CD8-positive, alpha-beta memory T cell (primary cell): ENCODE data around the gene DENND1A. TPM values are rescaled to one million over a fixed set of nuclear protein-coding genes. Genes with fewer than 3 reads are reported as not detected.
"Not testable (repeated sequence)": the region's sequence is repeated elsewhere in the genome, so short reads cannot be mapped to it uniquely, and the experiment has no call there.

Experiments
- CTCF ChIA-PET: fragments of 350-600 bp; sonication (Branson Sonifier 250); formaldehyde crosslinking; loops from one replicate; lab custom pipeline; 2021; ENCODE audit warnings: antibody characterized with exemption; lab: Charles Lee
- POLR2A ChIA-PET: fragments of 350-600 bp; sonication (Branson Sonifier 250); formaldehyde crosslinking; loops from one replicate; lab custom pipeline; 2021; ENCODE audit warnings: antibody characterized with exemption; lab: Charles Lee
- DNase-seq, 5 donors: peaks; one replicate each; pipeline versions ENCODE4 v3.0.0 to v3.0.0-alpha.2; 2020 to 2022; ENCODE audit warnings: mixed read lengths in 1 of 5
- H3K27ac ChIP-seq: one replicate; pipeline ENCODE4 v1.7.0; 2013; ENCODE audit warnings: low read depth, mild to moderate bottlenecking, low read length, moderate library complexity
- H3K27me3 ChIP-seq: 2 replicates; pipeline ENCODE4 v1.7.0; 2013; ENCODE audit warnings: low read length, mild to moderate bottlenecking; ENCODE audit not compliant: insufficient read depth, poor library complexity, severe bottlenecking
- H3K36me3 ChIP-seq: 2 replicates; pipeline ENCODE4 v1.7.0; 2013; ENCODE audit warnings: mild to moderate bottlenecking, low read length, moderate library complexity; ENCODE audit not compliant: insufficient read depth
- H3K4me1 ChIP-seq: 2 replicates; pipeline ENCODE4 v1.7.0; 2013; ENCODE audit warnings: mild to moderate bottlenecking, low read length, moderate library complexity; ENCODE audit not compliant: insufficient read depth
- H3K4me3 ChIP-seq: 2 replicates; pipeline ENCODE4 v1.7.0; 2013; ENCODE audit warnings: mild to moderate bottlenecking, low read length
- H3K9me3 ChIP-seq: 2 replicates; pipeline ENCODE4 v1.7.0; 2013; ENCODE audit warnings: mild to moderate bottlenecking, low read length
- H3K27ac Mint-ChIP-seq, 8 donors: one replicate each; pipeline ENCODE4 v1.8.0; 2020 to 2021; ENCODE audit warnings: mixed read lengths in 8 of 8, mild to moderate bottlenecking in 6 of 8, inconsistent platforms in 3 of 8, moderate library complexity in 3 of 8
- H3K27me3 Mint-ChIP-seq, 2 donors: one replicate each; pipeline ENCODE4 v1.8.0; 2020 to 2021; ENCODE audit warnings: mixed read lengths in 2 of 2, mild to moderate bottlenecking in 1 of 2, moderate library complexity in 1 of 2
- H3K36me3 Mint-ChIP-seq, 3 donors: one replicate each; pipeline ENCODE4 v1.8.0; 2020 to 2021; ENCODE audit warnings: mixed read lengths in 3 of 3, inconsistent platforms in 1 of 3, mild to moderate bottlenecking in 1 of 3
- H3K4me1 Mint-ChIP-seq, 3 donors: one replicate each; pipeline ENCODE4 v1.8.0; 2020 to 2021; ENCODE audit warnings: mixed read lengths in 3 of 3, inconsistent platforms in 1 of 3, mild to moderate bottlenecking in 1 of 3
- H3K4me3 Mint-ChIP-seq, 7 donors: one replicate each; pipeline ENCODE4 v1.8.0; 2020 to 2021; ENCODE audit warnings: mixed read lengths in 7 of 7, mild to moderate bottlenecking in 6 of 7, moderate library complexity in 4 of 7, inconsistent platforms in 2 of 7
- H3K9me3 Mint-ChIP-seq, 5 donors: one replicate each; pipeline ENCODE4 v1.8.0; 2020 to 2022; ENCODE audit warnings: mixed read lengths in 5 of 5, mild to moderate bottlenecking in 3 of 5, moderate library complexity in 2 of 5, inconsistent platforms in 1 of 5
- polyA plus RNA-seq: library from polyadenylated mRNA; unstranded; fragments of 300-500 nt; fragmentation: Illumina TruSeq; gene quantifications from one replicate; pipeline ENCODE4 v1.2.3, GENCODE V29; 2021
- total RNA-seq, 2 experiments: library from RNA; stranded (reverse); gene quantifications; one replicate each; pipeline ENCODE4 v1.2.3, GENCODE V29; 2021

The DENND1A gene
- total and polyA plus RNA-seq, 3 experiments from 2014 or later: 7.2 to 15.1 (median 15.0) TPM

- Mint-ChIP-seq H3K27ac (no peak overlapping the region), H3K36me3 (peaks cover 2 to 9% (median 3%) of the 10 kb centered on the region in 3 donors), H3K27me3 (no peaks in the 10 kb centered on the region), H3K4me1 (no peaks in the 10 kb centered on the region), H3K4me3 (no peak overlapping the region), H3K9me3 (peaks cover 0 to under 1% (median 0%) of the 10 kb centered on the region in 5 donors)
- no peak for DNase-seq
- Histone ChIP-seq H3K36me3 (no peaks in the 10 kb centered on the region), H3K27ac (no peak overlapping the region), H3K9me3 (no peaks in the 10 kb centered on the region), H3K4me3 (no peak overlapping the region), H3K4me1 (no peaks in the 10 kb centered on the region), H3K27me3 (no peaks in the 10 kb centered on the region)
- POLR2A ChIA-PET: no interaction called here
- CTCF ChIA-PET: no interaction called here
These were observed 194.6 kb downstream of the DENND1A start for GRCh38 chr9:123735376-123735775.

DNA sequence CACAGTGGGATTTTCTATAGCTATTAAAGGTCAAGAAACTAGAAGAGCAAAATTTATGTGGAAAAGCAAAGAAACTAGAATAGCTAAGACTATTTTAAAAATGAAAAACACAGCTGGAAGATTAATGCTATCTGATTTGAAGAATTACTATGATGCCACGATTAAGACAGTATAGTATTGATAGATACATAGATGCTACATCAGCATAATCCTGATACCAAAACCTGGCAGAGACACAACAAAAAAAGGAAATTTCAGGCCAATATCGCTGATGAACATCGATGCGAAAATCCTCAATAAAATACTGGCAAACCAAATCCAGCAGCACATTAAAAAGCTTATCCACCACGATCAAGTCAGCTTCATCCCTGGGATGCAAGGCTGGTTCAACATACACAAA is 201.4 kb downstream of the DENND1A start:
- peaks cover 0 to 40% (median 5%) of the 10 kb centered on the region in 3 donors for H3K36me3 Mint-ChIP-seq
- H3K36me3 ChIP-seq, H3K27ac Mint-ChIP-seq, H3K4me3 Mint-ChIP-seq, H3K9me3 ChIP-seq, H3K27ac ChIP-seq, H3K27me3 Mint-ChIP-seq, DNase-seq, POLR2A ChIA-PET, H3K4me1 ChIP-seq, H3K9me3 Mint-ChIP-seq, CTCF ChIA-PET, H3K4me1 Mint-ChIP-seq, H3K27me3 ChIP-seq, H3K4me3 ChIP-seq: not testable (repeated sequence)

GRCh38 chr9:123727332-123727731 is 202.6 kb downstream of the DENND1A start:
- Histone ChIP-seq H3K4me3 (no peak overlapping the region), H3K27ac (no peak overlapping the region), H3K4me1 (no peaks in the 10 kb centered on the region), H3K27me3 (no peaks in the 10 kb centered on the region), H3K36me3 (no peaks in the 10 kb centered on the region), H3K9me3 (no peaks in the 10 kb centered on the region)
- Mint-ChIP-seq H3K27ac (no peak overlapping the region), H3K9me3 (peaks cover under 1 to 16% (median 14%) of the 10 kb centered on the region in 5 donors), H3K4me1 (peaks cover 0 to 3% (median 3%) of the 10 kb centered on the region in 3 donors), H3K27me3 (no peaks in the 10 kb centered on the region), H3K36me3 (peaks cover 4 to 52% (median 6%) of the 10 kb centered on the region in 3 donors), H3K4me3 (no peak overlapping the region)
- DNase-seq: no peak
- ChIA-PET POLR2A (no interaction called here), CTCF (no interaction called here)

DNA sequence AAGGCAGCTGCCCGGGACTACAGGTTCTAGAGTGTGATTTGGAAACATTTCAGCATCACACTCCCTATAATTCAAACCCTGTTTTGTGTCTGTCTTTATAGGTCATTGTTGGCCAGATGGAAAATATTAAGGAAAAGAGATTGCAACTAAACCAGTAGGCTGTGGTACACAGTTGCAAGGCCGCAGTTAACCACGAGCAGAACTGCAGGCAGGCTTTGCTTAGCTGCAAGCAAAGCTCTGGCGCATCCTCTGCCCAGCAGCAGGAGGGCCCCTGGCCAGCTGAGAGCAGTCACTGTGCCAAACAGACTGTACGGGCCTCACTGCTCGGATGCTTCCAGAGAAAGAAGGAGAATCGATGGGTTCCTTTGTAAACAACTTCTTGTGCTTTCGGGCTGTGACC is 204.5 kb downstream of the DENND1A start:
- Histone ChIP-seq H3K36me3 (no peaks in the 10 kb centered on the region), H3K4me3 (no peak overlapping the region), H3K9me3 (no peaks in the 10 kb centered on the region), H3K27me3 (no peaks in the 10 kb centered on the region), H3K27ac (no peak overlapping the region), H3K4me1 (no peaks in the 10 kb centered on the region)
- H3K27me3 Mint-ChIP-seq: peaks cover 0 to 1% of the 10 kb centered on the region in 2 donors
- H3K36me3 Mint-ChIP-seq: peaks cover 10 to 66% (median 17%) of the 10 kb centered on the region in 3 donors
- DNase-seq: no peak
- peaks cover 6 to 25% (median 19%) of the 10 kb centered on the region in 5 donors for H3K9me3 Mint-ChIP-seq
- H3K27ac Mint-ChIP-seq: no peak overlapping the region
- H3K4me3 Mint-ChIP-seq: no peak overlapping the region
- ChIA-PET CTCF (no interaction called here), POLR2A (no interaction called here)
- H3K4me1 Mint-ChIP-seq: peaks cover 0 to 3% (median 3%) of the 10 kb centered on the region in 3 donors

- H3K4me3 Mint-ChIP-seq: no peak overlapping the region
- no peaks in the 10 kb centered on the region for H3K4me1 ChIP-seq
- POLR2A ChIA-PET: no interaction called here
- peaks cover 0 to 1% of the 10 kb centered on the region in 2 donors for H3K27me3 Mint-ChIP-seq
- CTCF ChIA-PET: no interaction called here
- H3K9me3 ChIP-seq: no peaks in the 10 kb centered on the region
- H3K27me3 ChIP-seq: no peaks in the 10 kb centered on the region
- H3K27ac Mint-ChIP-seq: peak overlapping the region in 1 of 8 donors; percentile 46
- peaks cover 14 to 66% (median 19%) of the 10 kb centered on the region in 3 donors for H3K36me3 Mint-ChIP-seq
- H3K4me1 Mint-ChIP-seq: peaks cover 0 to 3% (median 3%) of the 10 kb centered on the region in 3 donors
- H3K9me3 Mint-ChIP-seq: peaks cover 6 to 24% (median 17%) of the 10 kb centered on the region in 5 donors
- no peak overlapping the region for H3K4me3 ChIP-seq
- no peak overlapping the region for H3K27ac ChIP-seq
- H3K36me3 ChIP-seq: no peaks in the 10 kb centered on the region
- DNase-seq: no peak
These were observed 205.6 kb downstream of the DENND1A start for GRCh38 chr9:123724211-123724796.

GRCh38 chr9:123723135-123723875 is 206.6 kb downstream of the DENND1A start:
- H3K4me1 Mint-ChIP-seq: peaks cover 0 to 3% (median 3%) of the 10 kb centered on the region in 3 donors
- H3K36me3 Mint-ChIP-seq: peaks cover 14 to 59% (median 19%) of the 10 kb centered on the region in 3 donors
- Histone ChIP-seq H3K4me3 (no peak overlapping the region), H3K9me3 (no peaks in the 10 kb centered on the region), H3K36me3 (no peaks in the 10 kb centered on the region), H3K4me1 (no peaks in the 10 kb centered on the region), H3K27ac (no peak overlapping the region), H3K27me3 (no peaks in the 10 kb centered on the region)
- peaks cover 6 to 24% (median 17%) of the 10 kb centered on the region in 5 donors for H3K9me3 Mint-ChIP-seq
- CTCF ChIA-PET: no interaction called here
- peaks cover 0 to 1% of the 10 kb centered on the region in 2 donors for H3K27me3 Mint-ChIP-seq
- H3K4me3 Mint-ChIP-seq: no peak overlapping the region
- H3K27ac Mint-ChIP-seq: no peak overlapping the region
- no peak for DNase-seq
- POLR2A ChIA-PET: no interaction called here

GRCh38 chr9:123722378-123722777 is 207.5 kb downstream of the DENND1A start:
- CTCF ChIA-PET: no interaction called here
- DNase-seq: no peak
- H3K4me3 Mint-ChIP-seq: no peak overlapping the region

DNA sequence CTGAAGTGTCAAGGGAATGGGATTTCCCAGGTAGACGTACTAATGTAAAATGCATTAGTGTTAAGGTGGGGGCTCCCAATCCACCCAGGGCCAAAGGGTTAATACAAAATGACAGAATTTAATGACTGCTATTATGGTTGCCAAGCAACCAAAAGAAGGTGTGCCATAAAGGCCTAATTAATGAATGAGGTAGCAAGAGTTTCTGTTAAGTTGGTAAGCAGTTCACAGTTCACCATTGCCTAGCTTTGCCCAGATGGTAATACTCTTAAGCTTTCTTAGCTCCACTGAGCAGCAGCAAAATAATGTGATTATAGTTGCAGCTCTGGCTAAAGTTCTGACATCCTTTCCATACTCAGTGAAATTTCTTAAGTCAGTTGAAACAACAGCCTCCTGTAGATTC is 211.7 kb downstream of the DENND1A start:
- POLR2A ChIA-PET: no interaction called here
- H3K27ac Mint-ChIP-seq: no peak overlapping the region

More at GRCh38 chr9:123722378-123722777, 207.5 kb downstream of the DENND1A start:
- no peak overlapping the region for H3K4me3 ChIP-seq
- no peaks in the 10 kb centered on the region for H3K9me3 ChIP-seq
- Mint-ChIP-seq H3K4me1 (peaks cover 3% of the 10 kb centered on the region in 3 donors), H3K27ac (no peak overlapping the region), H3K9me3 (peaks cover 6 to 24% (median 17%) of the 10 kb centered on the region in 5 donors), H3K27me3 (peaks cover 0 to 1% of the 10 kb centered on the region in 2 donors), H3K36me3 (peaks cover 14 to 59% (median 19%) of the 10 kb centered on the region in 3 donors)
- H3K4me1 ChIP-seq: no peaks in the 10 kb centered on the region
- H3K27me3 ChIP-seq: no peaks in the 10 kb centered on the region
- POLR2A ChIA-PET: no interaction called here
- H3K27ac ChIP-seq: no peak overlapping the region
- H3K36me3 ChIP-seq: no peaks in the 10 kb centered on the region

More for the DNA sequence above, 211.7 kb downstream of the DENND1A start:
- H3K27me3 Mint-ChIP-seq: peaks cover 0 to 1% of the 10 kb centered on the region in 2 donors
- no peak for DNase-seq
- H3K36me3 Mint-ChIP-seq: peaks cover 11 to 37% (median 18%) of the 10 kb centered on the region in 3 donors
- Histone ChIP-seq H3K27ac (no peak overlapping the region), H3K36me3 (no peaks in the 10 kb centered on the region), H3K4me3 (no peak overlapping the region), H3K9me3 (no peaks in the 10 kb centered on the region), H3K4me1 (no peaks in the 10 kb centered on the region), H3K27me3 (no peaks in the 10 kb centered on the region)
- CTCF ChIA-PET: no interaction called here
- peaks cover 6 to 16% (median 11%) of the 10 kb centered on the region in 5 donors for H3K9me3 Mint-ChIP-seq
- peaks cover 0 to 3% (median 0%) of the 10 kb centered on the region in 3 donors for H3K4me1 Mint-ChIP-seq
- no peak overlapping the region for H3K4me3 Mint-ChIP-seq
